GM18517 (cell line): Measurements from ENCODE around the gene TMCO2.
"Not testable (repeated sequence)": the region's sequence is repeated elsewhere in the genome, so short reads cannot be mapped to it uniquely, and the experiment has no call there.

Experiments
- ATAC-seq: cut with Tn5 transposase; IDR thresholded peaks from one replicate; pipeline ENCODE4 v1.9.1; 2021; ENCODE audit warnings: mild to moderate bottlenecking, moderate library complexity; ENCODE audit not compliant: unreplicated experiment

TMCO2 gene

GRCh38 chr1:40247655-40248054 lies at the start of gene TMCO2:
Gene TMCO2, plus strand, starts transcription at chr1:40247937. Its CDS starts 57 bp downstream, at chr1:40247994.
- ATAC-seq, result no peak

GRCh38 chr1:40199126-40199525 lies 48.6 kb upstream of the TMCO2 start:
- no peak for ATAC-seq

GRCh38 chr1:40204856-40205255 lies 42.9 kb upstream of the TMCO2 start:
- no peak for ATAC-seq

GRCh38 chr1:40210511-40211204 lies 37.1 kb upstream of the TMCO2 start:
- no peak for ATAC-seq

- no peak for ATAC-seq
Observed at GRCh38 chr1:40218333-40218732, 29.4 kb upstream of the TMCO2 start.

- not testable (repeated sequence) for ATAC-seq
Observed at GRCh38 chr1:40221471-40221905, 26.2 kb upstream of the TMCO2 start.

GRCh38 chr1:40221977-40222772 lies 25.6 kb upstream of the TMCO2 start:
- ATAC-seq, result no peak

- ATAC-seq, result no peak
Observed at GRCh38 chr1:40224040-40224439, 23.7 kb upstream of the TMCO2 start.

GRCh38 chr1:40226192-40226591 lies 21.5 kb upstream of the TMCO2 start:
- no peak for ATAC-seq

GRCh38 chr1:40232444-40232843 lies 15.3 kb upstream of the TMCO2 start:
- ATAC-seq, result peak; percentile 92

- ATAC-seq, result no peak
Observed at GRCh38 chr1:40239626-40240025, 8.1 kb upstream of the TMCO2 start.

GRCh38 chr1:40240390-40240789 lies 7.3 kb upstream of the TMCO2 start:
- ATAC-seq, result no peak

GRCh38 chr1:40241362-40241761 lies 6.4 kb upstream of the TMCO2 start:
- no peak for ATAC-seq

- no peak for ATAC-seq
Observed at GRCh38 chr1:40243351-40243750, 4.4 kb upstream of the TMCO2 start.

- no peak for ATAC-seq
Observed at GRCh38 chr1:40244138-40244744, 3.5 kb upstream of the TMCO2 start.

GRCh38 chr1:40245686-40246085 lies 2.1 kb upstream of the TMCO2 start:
- ATAC-seq, result no peak

- ATAC-seq, result no peak
Observed at GRCh38 chr1:40248412-40248811, 675 bp downstream of the TMCO2 start.

- no peak for ATAC-seq
Observed at GRCh38 chr1:40251456-40251855, 3.7 kb downstream of the TMCO2 start.

- ATAC-seq, result no peak
Observed at GRCh38 chr1:40252601-40253000, 4.9 kb downstream of the TMCO2 start.

GRCh38 chr1:40255231-40255630 lies 7.5 kb downstream of the TMCO2 start:
- no peak for ATAC-seq

GRCh38 chr1:40256401-40257084 lies 8.8 kb downstream of the TMCO2 start:
- no peak for ATAC-seq
